CD4-positive, alpha-beta T cell treated with Interleukin-12 subunit alpha and Interleukin-12 subunit beta, for 1 hour (primary cell): Measurements from ENCODE around the gene DOK1.
A peak's percentile ranks its signal among the peaks of the same experiment; 100 is the strongest.

Source experiments
- DNase-seq: peaks from one replicate; pipeline ENCODE4 v3.0.0-alpha.2; 2020

The DOK1 gene

GRCh38 chr2:74553892-74554819, at the start of gene DOK1, which contains the start of gene LOXL3:
DOK1 (plus strand) TSS chr2:74554720; CDS start chr2:74554755, 35 bp downstream.
LOXL3 (minus strand) TSS chr2:74553942; CDS start chr2:74552634, 1,308 bp downstream.
- DNase-seq: peak; percentile 86

- no peak for DNase-seq
Measured at GRCh38 chr2:74505448-74506246, 48.9 kb upstream of the DOK1 start.

- peak; percentile 98 for DNase-seq
Measured at GRCh38 chr2:74507145-74507925, 47.2 kb upstream of the DOK1 start, which contains the start of gene PCGF1. PCGF1 (minus strand) TSS chr2:74507695; CDS start chr2:74507668, 27 bp downstream.

- no peak for DNase-seq
Measured at GRCh38 chr2:74507926-74508520, 46.5 kb upstream of the DOK1 start.

- DNase-seq: no peak
Measured at GRCh38 chr2:74510272-74510671, 44.2 kb upstream of the DOK1 start.

- no peak for DNase-seq
Measured at GRCh38 chr2:74511104-74511989, 43.2 kb upstream of the DOK1 start.

- DNase-seq: no peak
Measured at GRCh38 chr2:74512744-74513604, 41.5 kb upstream of the DOK1 start.

GRCh38 chr2:74513605-74514367, 40.7 kb upstream of the DOK1 start:
- DNase-seq: peak; percentile 38

GRCh38 chr2:74514368-74515270, 39.9 kb upstream of the DOK1 start, which contains the start of gene TLX2:
TLX2 (plus strand) TSS chr2:74514450; CDS start chr2:74514807, 357 bp downstream.
- DNase-seq: no peak

GRCh38 chr2:74515271-74515980, 39.1 kb upstream of the DOK1 start:
- DNase-seq: no peak

- peak; percentile 81 for DNase-seq
Measured at GRCh38 chr2:74515981-74516633, 38.4 kb upstream of the DOK1 start.

- DNase-seq: no peak
Measured at GRCh38 chr2:74516650-74517049, 37.9 kb upstream of the DOK1 start.

- DNase-seq: no peak
Measured at GRCh38 chr2:74522516-74522915, 32.0 kb upstream of the DOK1 start.

GRCh38 chr2:74524005-74524404, 30.5 kb upstream of the DOK1 start:
- DNase-seq: no peak

GRCh38 chr2:74524955-74525716, 29.4 kb upstream of the DOK1 start:
- no peak for DNase-seq
